Activated CD4-positive, alpha-beta memory T cell treated with anti-CD3 and anti-CD28 coated beads, Interleukin-2, amount 10 ng/mL, durations not matched to agents 7 days and 5 days (primary cell): ENCODE data around the gene ENDOG. TPM values are rescaled to one million over a fixed set of nuclear protein-coding genes. Genes with fewer than 3 reads are reported as not detected.

Source experiments
- CTCF ChIA-PET: fragments of 350-600 bp; sonication (Branson Sonifier 250); formaldehyde crosslinking; loops from one replicate; lab custom pipeline; 2021; ENCODE audit warnings: antibody characterized with exemption, inconsistent platforms; lab: Charles Lee
- POLR2A ChIA-PET: fragments of 350-600 bp; sonication (Branson Sonifier 250); formaldehyde crosslinking; loops from one replicate; lab custom pipeline; 2021; ENCODE audit warnings: antibody characterized with exemption; lab: Charles Lee
- DNase-seq: peaks from one replicate; pipeline ENCODE4 v3.0.0-alpha.2; 2020
- H3K27ac Mint-ChIP-seq: one replicate; pipeline ENCODE4 v1.8.0; 2021; ENCODE audit warnings: mild to moderate bottlenecking, mixed read lengths
- H3K27me3 Mint-ChIP-seq: one replicate; pipeline ENCODE4 v1.8.0; 2021; ENCODE audit warnings: mixed read lengths
- H3K36me3 Mint-ChIP-seq: one replicate; pipeline ENCODE4 v1.8.0; 2021; ENCODE audit warnings: low read depth, mixed read lengths
- H3K4me1 Mint-ChIP-seq: one replicate; pipeline ENCODE4 v1.8.0; 2021; ENCODE audit warnings: mixed read lengths
- H3K4me3 Mint-ChIP-seq: one replicate; pipeline ENCODE4 v1.8.0; 2021; ENCODE audit warnings: mild to moderate bottlenecking, mixed read lengths
- H3K9me3 Mint-ChIP-seq: one replicate; pipeline ENCODE4 v1.8.0; 2021; ENCODE audit warnings: mixed read lengths
- total RNA-seq, 2 experiments: library from RNA; stranded (reverse); gene quantifications; one replicate each; pipeline ENCODE4 v1.2.3, GENCODE V29; 2021

The ENDOG gene
- total RNA-seq, 2 experiments from 2014 or later, result 16.7 to 19.1 TPM

DNA sequence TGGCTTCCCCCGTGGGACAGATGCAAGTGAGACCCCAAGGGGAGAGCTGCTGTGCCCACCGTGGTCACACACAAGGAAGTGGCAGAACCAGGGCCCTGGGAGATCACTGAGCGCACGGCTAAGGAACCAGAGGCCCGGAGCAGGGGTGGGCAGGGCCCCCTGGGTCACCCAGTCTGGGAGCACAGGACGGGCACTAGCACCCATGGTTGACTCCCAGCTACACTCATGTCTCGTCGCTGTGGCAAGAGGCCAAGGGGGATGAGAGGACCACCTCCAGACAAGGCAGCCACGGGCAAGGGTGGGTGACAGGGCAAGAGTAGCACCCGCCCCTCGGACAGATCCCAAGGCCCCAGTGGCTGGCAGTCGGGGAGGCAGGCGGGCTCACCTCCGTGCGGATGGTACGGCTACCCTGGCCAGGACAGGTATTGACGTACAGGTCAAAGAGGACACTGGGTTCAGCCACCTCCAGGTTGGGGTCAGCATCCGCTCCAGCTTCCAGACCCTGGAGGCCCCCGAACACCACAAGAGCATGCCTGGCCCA lies 5.1 kb downstream of the ENDOG start:
- no peaks in the 10 kb centered on the region for H3K27me3 Mint-ChIP-seq
- ChIA-PET POLR2A (no interaction called here), CTCF (no interaction called here)
- peaks cover 44% of the 10 kb centered on the region for H3K36me3 Mint-ChIP-seq
- no peak for DNase-seq
- H3K4me1 Mint-ChIP-seq, result peaks cover 23% of the 10 kb centered on the region
- no peak overlapping the region for H3K4me3 Mint-ChIP-seq
- no peaks in the 10 kb centered on the region for H3K9me3 Mint-ChIP-seq
- H3K27ac Mint-ChIP-seq, result no peak overlapping the region

GRCh38 chr9:128823903-128824406 lies 5.7 kb downstream of the ENDOG start:
- Mint-ChIP-seq H3K36me3 (peaks cover 49% of the 10 kb centered on the region), H3K9me3 (no peaks in the 10 kb centered on the region), H3K27me3 (no peaks in the 10 kb centered on the region), H3K4me1 (peaks cover 28% of the 10 kb centered on the region), H3K27ac (no peak overlapping the region), H3K4me3 (no peak overlapping the region)
- no peak for DNase-seq
- ChIA-PET POLR2A (no interaction called here), CTCF (no interaction called here)

- POLR2A ChIA-PET, result no interaction called here
- CTCF ChIA-PET, result no interaction called here
- peaks cover 53% of the 10 kb centered on the region for H3K36me3 Mint-ChIP-seq
Observed at GRCh38 chr9:128824911-128825310, 6.6 kb downstream of the ENDOG start.

DNA sequence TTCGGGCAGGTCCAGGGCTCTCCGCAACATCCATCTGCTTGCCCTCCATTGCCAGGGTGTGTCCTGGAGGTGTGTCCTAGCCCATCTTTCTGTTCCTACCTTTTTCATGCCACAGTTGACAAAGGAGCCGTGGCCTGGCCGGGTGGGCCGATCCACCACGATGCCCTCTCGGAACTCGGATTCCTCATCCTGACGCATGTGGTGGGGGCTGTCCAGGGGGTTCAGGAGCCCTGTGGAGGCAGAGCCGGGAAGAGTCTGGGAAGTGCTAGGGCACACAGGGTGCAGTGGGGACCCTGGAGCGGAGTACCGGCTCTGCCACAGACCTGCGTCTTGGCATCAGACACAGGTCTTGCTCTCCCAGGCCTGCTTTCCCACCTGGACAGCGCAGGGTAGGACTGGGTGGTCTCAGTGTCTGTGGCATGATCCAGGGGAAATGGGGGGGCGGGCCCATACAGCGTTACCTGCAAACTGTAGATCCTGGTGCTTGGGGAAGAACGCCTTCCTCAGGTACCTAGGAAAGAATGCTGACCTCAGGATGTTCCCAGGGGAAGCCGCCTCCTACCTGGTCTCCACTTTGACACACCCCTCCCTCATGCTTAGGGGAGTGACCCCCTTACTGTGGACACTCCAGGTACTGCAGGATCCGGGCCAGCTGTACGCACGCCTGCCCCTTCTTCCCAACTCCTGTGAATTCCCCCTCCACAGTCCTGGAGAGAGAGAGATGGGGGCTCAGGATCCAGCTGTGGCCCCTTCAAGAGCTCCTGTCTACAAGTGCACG lies 7.8 kb downstream of the ENDOG start:
- Mint-ChIP-seq H3K36me3 (peaks cover 50% of the 10 kb centered on the region), H3K4me1 (peaks cover 26% of the 10 kb centered on the region), H3K4me3 (no peak overlapping the region), H3K27ac (no peak overlapping the region), H3K9me3 (no peaks in the 10 kb centered on the region), H3K27me3 (no peaks in the 10 kb centered on the region)
- POLR2A ChIA-PET, result interaction anchor here (1.6 kb wide), 1 partner anchor 8 kb away, joined by 10 read pairs; the partner anchor contains the start of gene ENDOG
- no peak for DNase-seq
- CTCF ChIA-PET, result interaction anchor here (1.0 kb wide), 1 partner anchor 8 kb away, joined by 3 read pairs; no protein-coding TSS in a partner anchor

More at GRCh38 chr9:128824911-128825310, 6.6 kb downstream of the ENDOG start:
- H3K27me3 Mint-ChIP-seq, result no peaks in the 10 kb centered on the region
- H3K4me1 Mint-ChIP-seq, result peaks cover 26% of the 10 kb centered on the region
- H3K9me3 Mint-ChIP-seq, result no peaks in the 10 kb centered on the region
- no peak overlapping the region for H3K4me3 Mint-ChIP-seq
- no peak for DNase-seq
- H3K27ac Mint-ChIP-seq, result no peak overlapping the region

DNA sequence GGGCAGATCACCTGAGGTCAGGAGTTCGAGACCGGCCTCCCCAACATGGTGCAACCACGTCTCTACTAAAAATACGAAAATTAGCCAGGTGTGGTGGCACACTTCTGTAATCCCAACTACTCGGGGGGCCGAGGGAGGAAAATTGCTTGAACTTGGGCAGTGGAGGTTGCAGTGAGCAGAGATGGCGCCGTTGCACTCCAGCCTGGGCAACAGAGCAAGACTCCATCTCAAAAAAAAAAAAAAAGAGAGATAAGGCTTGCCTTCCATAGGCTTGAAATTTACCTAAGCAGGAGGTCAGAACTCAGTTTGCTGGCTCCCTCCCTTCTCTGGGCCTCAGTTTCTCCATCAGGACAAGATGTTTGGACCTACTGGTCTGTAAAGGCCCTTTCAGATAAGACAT lies 10.0 kb downstream of the ENDOG start:
- CTCF ChIA-PET, result interaction anchor here (1.1 to 3.1 kb wide), 2 partner anchors 10 to 190 kb away, joined by 3 to 59 read pairs; partner anchors contain the start of gene ENDOG
- H3K27me3 Mint-ChIP-seq, result no peaks in the 10 kb centered on the region
- POLR2A ChIA-PET, result interaction anchor here (1.3 kb wide), 1 partner anchor 10 kb away, joined by 5 read pairs; the partner anchor contains the start of gene ENDOG
- peak overlapping the region; percentile 21 for H3K27ac Mint-ChIP-seq
- peaks cover 26% of the 10 kb centered on the region for H3K4me1 Mint-ChIP-seq
- no peak for DNase-seq
- peaks cover 36% of the 10 kb centered on the region for H3K36me3 Mint-ChIP-seq
- H3K4me3 Mint-ChIP-seq, result peak overlapping the region; percentile 97
- H3K9me3 Mint-ChIP-seq, result no peaks in the 10 kb centered on the region

DNA sequence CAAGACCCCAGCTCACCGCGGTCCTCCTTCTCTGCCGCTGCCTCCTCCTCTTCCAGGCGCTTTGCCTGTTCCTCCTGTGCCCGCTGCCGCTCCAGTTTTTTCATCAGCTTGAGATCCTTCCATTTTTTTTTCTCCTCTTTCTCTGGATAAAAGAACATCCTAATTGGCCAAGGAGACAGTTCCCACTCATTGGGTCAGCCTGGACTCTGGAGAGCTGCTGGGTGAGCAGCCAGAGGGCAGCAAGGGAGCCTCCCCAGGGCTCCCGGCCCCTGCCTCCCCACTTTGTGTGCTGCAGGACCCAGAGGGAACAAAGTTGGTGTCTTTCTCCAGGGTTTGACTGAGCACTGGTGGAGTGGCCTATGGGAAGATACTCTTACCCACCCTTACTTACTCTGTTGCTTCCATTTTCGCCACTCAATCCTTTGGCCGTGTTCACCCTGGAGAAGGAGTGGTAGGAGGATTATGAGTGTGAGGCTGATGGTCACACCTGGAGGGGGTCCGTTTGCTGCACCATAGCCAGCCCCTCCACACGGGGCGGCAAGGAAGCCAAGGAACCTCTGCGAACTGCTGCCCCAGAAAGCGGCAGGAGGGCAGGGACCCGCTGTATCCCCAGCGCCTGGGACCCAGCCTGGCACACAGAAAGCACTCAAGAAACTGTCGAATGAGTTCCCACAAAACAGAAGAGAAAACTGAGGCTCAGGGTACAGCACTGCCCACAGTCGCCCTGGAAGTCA lies 10.6 kb downstream of the ENDOG start:
- peak overlapping the region; percentile 74 for H3K27ac Mint-ChIP-seq
- ChIA-PET CTCF (interaction anchor here (1.0 to 3.1 kb wide), 8 partner anchors 9 to 488 kb away, joined by 3 to 59 read pairs (median 4); partner anchors contain the start of gene ENDOG), POLR2A (interaction anchor here (1.3 to 1.6 kb wide), 5 partner anchors 10 to 105 kb away, joined by 3 to 37 read pairs (median 5); partner anchors contain the start of genes ENDOG and ZDHHC12)
- no peaks in the 10 kb centered on the region for H3K27me3 Mint-ChIP-seq
- no peak for DNase-seq
- no peaks in the 10 kb centered on the region for H3K9me3 Mint-ChIP-seq
- peaks cover 26% of the 10 kb centered on the region for H3K4me1 Mint-ChIP-seq
- peak overlapping the region; percentile 97 for H3K4me3 Mint-ChIP-seq
- H3K36me3 Mint-ChIP-seq, result peaks cover 36% of the 10 kb centered on the region

DNA sequence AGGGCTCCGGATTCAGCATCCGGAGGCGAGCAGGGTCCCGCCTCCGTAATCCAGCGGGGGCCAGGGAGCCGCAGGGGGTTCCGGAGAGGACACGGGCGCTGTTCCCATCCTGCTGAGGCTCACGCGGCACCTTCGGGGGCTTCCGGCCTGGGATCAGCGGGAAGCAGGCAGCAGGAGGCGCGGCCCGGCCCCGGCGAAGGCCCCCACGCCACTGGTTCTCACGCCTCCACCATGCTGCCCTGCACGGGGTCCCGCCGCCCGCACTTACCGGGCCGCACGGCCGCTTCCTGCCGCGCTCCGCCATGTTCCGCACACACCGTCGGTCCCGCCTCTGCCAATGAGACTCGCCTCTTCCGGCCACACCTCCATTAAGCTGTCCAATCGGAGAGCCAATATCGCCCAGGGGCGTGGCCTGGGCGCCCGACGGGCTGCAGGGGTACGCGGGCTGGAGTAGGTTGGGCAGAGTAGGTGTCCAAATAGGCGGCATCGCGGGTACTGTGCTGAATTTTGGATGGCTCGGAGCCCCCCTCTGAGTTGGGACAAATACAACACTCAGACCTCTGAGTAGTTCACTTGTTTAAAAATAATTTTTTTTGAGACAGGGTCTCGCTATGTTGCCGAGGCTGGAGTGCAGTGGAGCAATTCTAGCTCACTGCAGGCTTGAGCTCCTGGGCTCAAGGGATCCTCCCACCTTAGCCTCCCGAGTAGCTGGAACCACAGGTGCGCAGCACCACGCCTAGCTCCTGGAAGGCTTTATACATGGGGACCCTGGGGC lies 11.4 kb downstream of the ENDOG start, which contains the start of gene SPOUT1:
Gene SPOUT1 (minus strand): TSS at position 318 of the 775 bp plus-strand sequence. CDS start 14 bp downstream, at position 304.
- H3K4me3 Mint-ChIP-seq, result peak within 1 kb of the TSS; percentile 97
- no peaks in the 10 kb centered on the region for H3K27me3 Mint-ChIP-seq
- DNase-seq, result peak; percentile 95
- peak within 1 kb of the TSS; percentile 89 for H3K27ac Mint-ChIP-seq
- CTCF ChIA-PET, result interaction anchor here (0.7 to 3.1 kb wide), 9 partner anchors 9 to 489 kb away, joined by 3 to 59 read pairs (median 4); partner anchors contain the start of gene ENDOG
- no peaks in the 10 kb centered on the region for H3K9me3 Mint-ChIP-seq
- H3K36me3 Mint-ChIP-seq, result peaks cover 36% of the 10 kb centered on the region
- H3K4me1 Mint-ChIP-seq, result peaks cover 26% of the 10 kb centered on the region
- POLR2A ChIA-PET, result interaction anchor here (0.7 to 1.6 kb wide), 11 partner anchors 9 to 796 kb away, joined by 3 to 37 read pairs (median 4); partner anchors contain the start of genes ENDOG, ZDHHC12 and ZER1

DNA sequence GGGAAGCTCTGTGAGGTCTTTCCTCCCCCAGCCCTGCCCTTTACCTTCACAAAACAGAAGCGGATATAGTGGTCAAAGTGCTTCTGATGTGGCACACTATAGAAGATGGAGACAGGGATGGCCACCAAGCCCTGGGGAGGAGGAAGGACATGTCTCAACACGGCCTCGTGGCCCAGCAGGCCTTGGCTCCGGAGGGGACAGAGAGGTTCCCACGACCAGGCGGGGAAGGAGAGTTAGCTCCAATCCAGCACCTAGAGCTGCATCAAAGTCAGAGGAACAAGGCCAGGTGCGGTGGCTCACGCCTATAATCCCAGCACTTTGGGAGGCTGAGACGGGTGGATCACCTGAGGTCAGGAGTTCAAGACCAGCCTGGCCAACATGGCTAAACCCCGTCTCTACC lies 15.4 kb downstream of the ENDOG start:
- H3K36me3 Mint-ChIP-seq, result peaks cover 12% of the 10 kb centered on the region
- no peaks in the 10 kb centered on the region for H3K9me3 Mint-ChIP-seq
- DNase-seq, result no peak
- H3K4me1 Mint-ChIP-seq, result peaks cover 12% of the 10 kb centered on the region
- no peak overlapping the region for H3K4me3 Mint-ChIP-seq
- POLR2A ChIA-PET, result no interaction called here
- H3K27ac Mint-ChIP-seq, result no peak overlapping the region
- no peaks in the 10 kb centered on the region for H3K27me3 Mint-ChIP-seq
- CTCF ChIA-PET, result no interaction called here

DNA sequence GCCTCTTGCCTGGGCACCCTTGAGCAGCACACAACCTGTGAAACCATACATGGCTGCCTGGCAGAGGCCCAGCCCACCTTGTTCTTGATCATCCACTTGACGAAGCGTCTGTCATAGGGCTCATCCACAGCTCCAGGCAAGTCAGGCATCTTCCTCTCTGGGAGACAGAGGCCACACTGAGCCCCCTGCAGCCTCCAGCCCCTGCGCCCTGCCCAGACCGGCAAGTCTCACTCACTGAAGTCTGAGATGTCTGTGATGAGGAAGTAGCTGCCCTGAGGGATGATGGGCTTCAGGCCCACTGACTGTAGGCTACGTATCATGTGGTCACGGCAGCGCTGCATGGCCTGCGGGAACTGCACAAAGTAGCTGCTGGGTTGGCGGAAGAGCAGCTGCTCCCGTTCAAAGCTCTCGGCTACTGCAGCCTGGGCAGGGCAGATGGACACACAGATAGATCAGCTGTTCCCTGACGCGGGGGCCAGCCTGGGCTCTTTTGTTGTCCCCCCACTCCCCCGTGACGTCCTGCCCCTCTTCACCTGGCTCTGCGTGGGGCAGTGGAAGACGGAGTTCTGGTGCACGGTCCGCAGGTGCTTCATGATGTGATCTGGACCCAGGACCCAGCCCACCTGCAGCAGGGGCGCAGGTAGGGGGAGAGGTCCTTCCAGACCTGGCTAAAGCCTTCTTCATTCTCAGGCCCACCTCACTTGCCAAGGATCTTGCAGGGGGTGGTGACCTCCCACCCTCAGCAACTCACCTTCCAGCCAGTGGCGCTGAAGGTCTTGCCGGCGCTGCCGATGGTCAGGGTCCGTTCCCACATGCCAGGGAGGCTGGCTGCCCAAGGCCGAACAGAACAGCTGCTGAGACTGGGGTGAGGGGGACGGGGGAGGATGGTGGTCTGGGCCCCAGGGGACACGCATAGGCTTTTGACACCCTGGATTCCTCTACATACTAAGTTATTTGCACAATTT lies 17.2 kb downstream of the ENDOG start:
- peaks cover 8% of the 10 kb centered on the region for H3K36me3 Mint-ChIP-seq
- DNase-seq, result no peak
- H3K27ac Mint-ChIP-seq, result no peak overlapping the region

GRCh38 chr9:128836509-128837145 lies 18.3 kb downstream of the ENDOG start:
- H3K4me3 Mint-ChIP-seq, result no peak overlapping the region
- no peak for DNase-seq
- H3K36me3 Mint-ChIP-seq, result peaks cover 8% of the 10 kb centered on the region
- no peak overlapping the region for H3K27ac Mint-ChIP-seq
- POLR2A ChIA-PET, result no interaction called here
- H3K9me3 Mint-ChIP-seq, result no peaks in the 10 kb centered on the region
- CTCF ChIA-PET, result no interaction called here
- H3K4me1 Mint-ChIP-seq, result no peaks in the 10 kb centered on the region
- H3K27me3 Mint-ChIP-seq, result no peaks in the 10 kb centered on the region

More for the DNA sequence above, 17.2 kb downstream of the ENDOG start:
- Mint-ChIP-seq H3K27me3 (no peaks in the 10 kb centered on the region), H3K4me3 (no peak overlapping the region), H3K9me3 (no peaks in the 10 kb centered on the region), H3K4me1 (no peaks in the 10 kb centered on the region)
- ChIA-PET CTCF (interaction anchor here (1.6 kb wide), 1 partner anchor 17 kb away, joined by 3 read pairs; the partner anchor contains the start of gene ENDOG), POLR2A (no interaction called here)
